Measurements from ENCODE around the gene FGF14. TPM values are rescaled to one million over a fixed set of nuclear protein-coding genes. Genes with fewer than 3 reads are reported as not detected.

The FGF14 gene
- total and polyA plus RNA-seq, 2 donors (not counting 3 experiments of a cell fraction or from before 2014, with no cell fraction given) = not detected

DNA sequence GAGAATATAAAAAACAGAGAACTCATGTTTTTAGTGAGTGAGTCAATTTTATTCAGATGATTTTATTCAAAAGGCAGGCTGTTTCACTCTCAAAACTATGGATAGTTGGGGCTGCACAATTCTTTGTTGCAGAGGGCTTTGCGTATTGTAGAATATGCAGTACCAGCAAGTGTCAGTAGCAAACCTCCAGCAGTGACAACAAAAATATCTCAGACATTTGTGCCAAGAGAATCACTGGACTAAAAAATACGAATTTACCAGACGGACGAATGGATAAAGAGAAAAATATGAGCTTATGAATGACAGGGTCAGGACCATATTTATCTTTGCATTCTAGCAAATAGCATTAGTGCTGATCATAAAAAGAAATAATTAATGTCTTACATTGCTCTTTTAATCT lies 359.1 kb downstream of the FGF14 start:
- Histone ChIP-seq H3K36me3 (ENCODE audit: control insufficient read depth in 2 of 2, extremely low read depth in 1 of 2, insufficient read depth in 2 of 2, low read length in 2 of 2) (no peaks in the 10 kb centered on the region), H3K79me2 (ENCODE audit: control insufficient read depth, insufficient read depth, low read length) (no peaks in the 10 kb centered on the region), H3K4me1 (ENCODE audit: control insufficient read depth, extremely low read depth, insufficient read depth, low read length) (no peaks in the 10 kb centered on the region), H3K4me3 (replicated peaks in 1 of 3; ENCODE audit: insufficient read depth in 1 of 3, low read depth in 1 of 3, low read length in 3 of 3) (no peak overlapping the region), H2AFZ (ENCODE audit: low read depth, low read length) (no peak overlapping the region), H3K9ac (replicated peaks; ENCODE audit: extremely low read depth, insufficient read depth, low read length) (no peak overlapping the region), H3K9me1 (replicated peaks; ENCODE audit: control insufficient read depth, extremely low read depth, insufficient read depth, low read length) (no peaks in the 10 kb centered on the region), H4K20me1 (replicated peaks; ENCODE audit: control insufficient read depth, extremely low read depth, insufficient read depth, low read length) (no peaks in the 10 kb centered on the region), H3K4me2 (ENCODE audit: insufficient read depth, low read length) (no peak overlapping the region), H3K27ac (ENCODE audit: insufficient read depth, low read depth, low read length) (no peak overlapping the region), H3K27me3 (ENCODE audit: control insufficient read depth in 2 of 2, insufficient read depth in 2 of 2, low read length in 2 of 2) (no peaks in the 10 kb centered on the region), H3K9me3 (replicated peaks; ENCODE audit: control insufficient read depth, insufficient read depth, low read length) (no peaks in the 10 kb centered on the region)
- intact Hi-C loops (cut with micrococcal nuclease) (no loop called here), dilution Hi-C loops (cut with MboI; ENCODE audit: extremely low pct_ligation_motif_present, low sequenced_read_pairs) (no loop called here)
- BruUV-seq (replicated peaks) = no TSS peak
- ChIA-PET CTCF (no interaction called here), POLR2A (no interaction called here)
- DNase-seq (ENCODE audit: low read depth, low spot score) = no peak
- no peak for FAIRE-seq
- no peak for TF ChIP-seq MYC (IDR thresholded peaks at IDR 0.05; ENCODE audit: low read depth, low read length)
- no peak for TF ChIP-seq POLR2AphosphoS5 (IDR thresholded peaks at IDR 0.05; ENCODE audit: insufficient read depth, low read depth, low read length)
- TF ChIP-seq, protein P1, sequence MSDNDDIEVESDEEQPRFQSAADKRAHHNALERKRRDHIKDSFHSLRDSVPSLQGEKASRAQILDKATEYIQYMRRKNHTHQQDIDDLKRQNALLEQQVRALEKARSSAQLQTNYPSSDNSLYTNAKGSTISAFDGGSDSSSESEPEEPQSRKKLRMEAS (IDR thresholded peaks at IDR 0.05; ENCODE audit: insufficient read depth, insufficient read length) = no peak
- TF ChIP-seq, protein P2, sequence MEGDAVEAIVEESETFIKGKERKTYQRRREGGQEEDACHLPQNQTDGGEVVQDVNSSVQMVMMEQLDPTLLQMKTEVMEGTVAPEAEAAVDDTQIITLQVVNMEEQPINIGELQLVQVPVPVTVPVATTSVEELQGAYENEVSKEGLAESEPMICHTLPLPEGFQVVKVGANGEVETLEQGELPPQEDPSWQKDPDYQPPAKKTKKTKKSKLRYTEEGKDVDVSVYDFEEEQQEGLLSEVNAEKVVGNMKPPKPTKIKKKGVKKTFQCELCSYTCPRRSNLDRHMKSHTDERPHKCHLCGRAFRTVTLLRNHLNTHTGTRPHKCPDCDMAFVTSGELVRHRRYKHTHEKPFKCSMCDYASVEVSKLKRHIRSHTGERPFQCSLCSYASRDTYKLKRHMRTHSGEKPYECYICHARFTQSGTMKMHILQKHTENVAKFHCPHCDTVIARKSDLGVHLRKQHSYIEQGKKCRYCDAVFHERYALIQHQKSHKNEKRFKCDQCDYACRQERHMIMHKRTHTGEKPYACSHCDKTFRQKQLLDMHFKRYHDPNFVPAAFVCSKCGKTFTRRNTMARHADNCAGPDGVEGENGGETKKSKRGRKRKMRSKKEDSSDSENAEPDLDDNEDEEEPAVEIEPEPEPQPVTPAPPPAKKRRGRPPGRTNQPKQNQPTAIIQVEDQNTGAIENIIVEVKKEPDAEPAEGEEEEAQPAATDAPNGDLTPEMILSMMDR (IDR thresholded peaks at IDR 0.05; ENCODE audit: extremely low read depth in 1 of 2, insufficient read depth in 1 of 2, low read depth in 1 of 2, low read length in 2 of 2) = no peak

DNA sequence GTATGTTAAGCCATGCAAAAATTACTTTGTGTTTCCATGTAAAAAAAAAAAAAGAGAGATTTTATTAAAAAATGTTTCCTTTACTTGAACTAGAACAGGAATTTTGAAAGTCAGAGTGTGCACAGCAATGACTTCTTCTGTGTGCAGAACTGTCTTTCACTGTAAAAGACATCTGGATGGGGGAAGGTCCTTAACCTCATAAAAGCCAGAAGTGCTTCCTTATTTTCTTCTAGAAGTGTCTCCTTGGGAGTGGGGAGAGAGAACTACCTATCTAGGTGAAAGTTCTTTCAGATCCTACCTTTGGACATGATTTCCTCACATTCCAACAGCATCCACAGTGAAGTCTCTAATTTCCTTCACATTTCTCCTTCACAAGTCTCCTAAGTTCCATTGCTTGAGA lies 360.3 kb downstream of the FGF14 start:
- ChIA-PET POLR2A (no interaction called here), CTCF (no interaction called here)
- H3K27ac ChIP-seq (ENCODE audit: insufficient read depth, low read depth, low read length) = no peak overlapping the region
- no peak for FAIRE-seq
- H4K20me1 ChIP-seq (replicated peaks; ENCODE audit: control insufficient read depth, extremely low read depth, insufficient read depth, low read length) = no peaks in the 10 kb centered on the region
- no peaks in the 10 kb centered on the region for H3K79me2 ChIP-seq (ENCODE audit: control insufficient read depth, insufficient read depth, low read length)
- dilution Hi-C loops (cut with MboI; ENCODE audit: extremely low pct_ligation_motif_present, low sequenced_read_pairs) (no loop called here), intact Hi-C loops (cut with micrococcal nuclease) (no loop called here)
- BruUV-seq (replicated peaks) = no TSS peak
- no peak overlapping the region for H3K4me2 ChIP-seq (ENCODE audit: insufficient read depth, low read length)
- H3K9me3 ChIP-seq (replicated peaks; ENCODE audit: control insufficient read depth, insufficient read depth, low read length) = no peaks in the 10 kb centered on the region
- no peaks in the 10 kb centered on the region for H3K36me3 ChIP-seq (ENCODE audit: control insufficient read depth in 2 of 2, extremely low read depth in 1 of 2, insufficient read depth in 2 of 2, low read length in 2 of 2)
- no peak overlapping the region for H3K9ac ChIP-seq (replicated peaks; ENCODE audit: extremely low read depth, insufficient read depth, low read length)
- DNase-seq (ENCODE audit: low read depth, low spot score) = no peak
- H2AFZ ChIP-seq (ENCODE audit: low read depth, low read length) = no peak overlapping the region
- no peaks in the 10 kb centered on the region for H3K27me3 ChIP-seq (ENCODE audit: control insufficient read depth in 2 of 2, insufficient read depth in 2 of 2, low read length in 2 of 2)
- no peaks in the 10 kb centered on the region for H3K9me1 ChIP-seq (replicated peaks; ENCODE audit: control insufficient read depth, extremely low read depth, insufficient read depth, low read length)
- no peaks in the 10 kb centered on the region for H3K4me1 ChIP-seq (ENCODE audit: control insufficient read depth, extremely low read depth, insufficient read depth, low read length)
- no peak overlapping the region for H3K4me3 ChIP-seq (replicated peaks in 1 of 3; ENCODE audit: insufficient read depth in 1 of 3, low read depth in 1 of 3, low read length in 3 of 3)
- no peak for TF ChIP-seq EZH2 (IDR thresholded peaks at IDR 0.05; ENCODE audit: borderline replicate concordance, low read depth, low read length, severe bottlenecking)
- no peak for TF ChIP-seq GATA2 (IDR thresholded peaks at IDR 0.05; ENCODE audit: insufficient read depth, insufficient read length, low read depth, low read length)
